NB4 (cell line): Measurements from ENCODE around the gene PLEKHA5.

Experiments used
- POLR2A ChIP-seq: IDR thresholded peaks from 2 replicates; pipeline ENCODE4 v1.6.1; 2011; ENCODE audit warnings: mild to moderate bottlenecking; ENCODE audit not compliant: insufficient read length; ENCODE audit errors: extremely low read depth
- TF ChIP-seq, protein P1 (sequence below): IDR thresholded peaks from one replicate; pipeline ENCODE4 v1.5.1; 2012; ENCODE audit warnings: low read depth, low read length
- TF ChIP-seq, protein P2 (sequence below): IDR thresholded peaks from 2 replicates; pipeline ENCODE4 v1.6.1; 2011; ENCODE audit warnings: low read depth, low read length

DNA sequence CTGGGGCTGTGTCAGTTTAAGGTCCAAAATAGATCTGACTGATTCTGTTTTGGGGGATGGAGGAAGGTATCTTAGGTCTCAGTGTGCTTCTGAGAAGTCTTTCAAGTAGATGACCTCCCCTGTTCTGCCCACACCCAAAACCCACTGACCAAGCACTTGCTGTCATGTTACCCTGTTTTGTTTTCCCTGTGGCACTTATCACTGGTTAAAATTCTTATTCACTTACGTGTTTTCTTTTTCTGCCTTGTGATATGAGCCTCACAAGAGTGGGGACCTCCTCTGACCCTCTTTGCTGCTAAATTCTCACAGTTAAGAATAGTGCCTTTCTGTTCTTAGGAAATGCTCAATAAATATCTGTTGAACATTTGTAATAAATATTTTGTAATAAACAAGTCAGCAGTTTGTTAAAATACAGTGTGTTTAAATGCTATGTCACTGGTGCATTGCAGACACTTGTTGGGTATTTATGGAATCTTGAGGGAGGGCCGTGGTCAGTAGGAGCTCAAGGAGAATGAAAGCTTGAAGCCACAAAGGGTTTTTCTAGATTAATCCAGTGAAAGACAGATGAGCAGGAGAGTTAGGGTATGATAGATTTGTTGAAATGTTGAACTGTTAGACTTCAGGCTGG, 20.9 kb downstream of the PLEKHA5 start:
- TF ChIP-seq, protein P1, sequence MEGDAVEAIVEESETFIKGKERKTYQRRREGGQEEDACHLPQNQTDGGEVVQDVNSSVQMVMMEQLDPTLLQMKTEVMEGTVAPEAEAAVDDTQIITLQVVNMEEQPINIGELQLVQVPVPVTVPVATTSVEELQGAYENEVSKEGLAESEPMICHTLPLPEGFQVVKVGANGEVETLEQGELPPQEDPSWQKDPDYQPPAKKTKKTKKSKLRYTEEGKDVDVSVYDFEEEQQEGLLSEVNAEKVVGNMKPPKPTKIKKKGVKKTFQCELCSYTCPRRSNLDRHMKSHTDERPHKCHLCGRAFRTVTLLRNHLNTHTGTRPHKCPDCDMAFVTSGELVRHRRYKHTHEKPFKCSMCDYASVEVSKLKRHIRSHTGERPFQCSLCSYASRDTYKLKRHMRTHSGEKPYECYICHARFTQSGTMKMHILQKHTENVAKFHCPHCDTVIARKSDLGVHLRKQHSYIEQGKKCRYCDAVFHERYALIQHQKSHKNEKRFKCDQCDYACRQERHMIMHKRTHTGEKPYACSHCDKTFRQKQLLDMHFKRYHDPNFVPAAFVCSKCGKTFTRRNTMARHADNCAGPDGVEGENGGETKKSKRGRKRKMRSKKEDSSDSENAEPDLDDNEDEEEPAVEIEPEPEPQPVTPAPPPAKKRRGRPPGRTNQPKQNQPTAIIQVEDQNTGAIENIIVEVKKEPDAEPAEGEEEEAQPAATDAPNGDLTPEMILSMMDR, result no peak
- TF ChIP-seq POLR2A, result no peak
- TF ChIP-seq, protein P2, sequence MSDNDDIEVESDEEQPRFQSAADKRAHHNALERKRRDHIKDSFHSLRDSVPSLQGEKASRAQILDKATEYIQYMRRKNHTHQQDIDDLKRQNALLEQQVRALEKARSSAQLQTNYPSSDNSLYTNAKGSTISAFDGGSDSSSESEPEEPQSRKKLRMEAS, result no peak
